ENCODE results near the gene KNCN. TPM values are rescaled to one million over a fixed set of nuclear protein-coding genes. Genes with fewer than 3 reads are reported as not detected.

KNCN gene
- total RNA-seq, 5 donors from 2014 or later (not counting 1 experiment from before 2014, with no cell fraction given) = 0.14 TPM; not detected in 4

DNA sequence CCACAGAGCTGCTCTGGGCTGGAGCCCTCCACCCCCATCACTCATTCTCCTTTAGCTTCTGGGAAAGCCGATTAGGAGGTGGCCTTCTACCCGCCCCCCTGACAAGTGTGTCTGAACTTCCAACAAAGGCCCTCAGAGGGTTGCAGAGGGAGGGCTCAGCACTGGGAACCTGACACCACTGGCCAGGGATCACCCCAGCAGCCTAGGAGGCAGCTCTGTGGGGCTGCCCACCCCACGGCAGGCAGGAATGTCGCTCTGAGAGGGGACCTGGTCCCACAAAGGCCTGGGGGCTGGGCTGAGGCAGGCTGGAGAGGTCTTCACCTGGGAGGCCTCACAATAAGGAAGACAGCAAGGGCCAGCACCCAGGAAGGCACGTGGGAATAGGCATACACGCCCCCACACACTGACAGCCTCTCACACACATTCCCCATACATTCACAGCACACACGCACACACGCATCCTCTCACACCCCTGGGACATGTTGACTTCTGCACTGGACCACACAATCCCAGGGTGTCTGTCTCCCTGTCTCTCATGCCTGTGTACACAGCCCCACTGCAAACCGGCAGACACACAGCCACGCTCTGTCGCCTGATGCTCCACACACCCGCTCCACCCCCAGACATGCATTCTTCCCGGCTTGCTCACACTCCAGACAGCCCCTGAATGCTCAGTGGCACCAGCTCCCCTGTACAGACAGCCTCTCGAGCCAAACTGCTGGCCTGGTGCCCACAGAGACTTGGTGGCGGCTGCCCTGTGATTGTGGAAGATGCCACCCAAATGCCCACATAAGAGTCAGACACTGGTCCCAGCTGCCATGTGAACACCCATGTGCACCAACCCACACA, 31.2 kb downstream of the KNCN start:
- H3K27ac Mint-ChIP-seq = no peak overlapping the region
- H3K4me3 ChIP-seq (ENCODE audit: control insufficient read depth in 1 of 2, extremely low read depth in 1 of 2, low read length in 1 of 2) = no peak overlapping the region
- peaks cover 7 to 61% of the 10 kb centered on the region in 2 experiments for H3K27me3 ChIP-seq (replicated peaks in 1 of 2; ENCODE audit: control insufficient read depth in 2 of 2, extremely low read depth in 1 of 2, insufficient read depth in 2 of 2, low read length in 1 of 2)
- ATAC-seq (replicated peaks in 1 of 4) (no peak), DNase-seq (no peak)
- H3K27ac ChIP-seq (ENCODE audit: low read length) = no peak overlapping the region
- H3K4me3 Mint-ChIP-seq = no peak overlapping the region
- no peaks in the 10 kb centered on the region for H3K36me3 ChIP-seq (ENCODE audit: control insufficient read depth in 2 of 2, extremely low read depth in 1 of 2, insufficient read depth in 1 of 2, low read length in 1 of 2)
- no peaks in the 10 kb centered on the region for H3K9me3 ChIP-seq
- H3K4me1 Mint-ChIP-seq = peaks cover 7 to 9% (median 7%) of the 10 kb centered on the region in 3 donors
- no peaks in the 10 kb centered on the region for H3K9me3 Mint-ChIP-seq
- H3K27me3 Mint-ChIP-seq = peaks cover 37 to 42% of the 10 kb centered on the region in 2 donors
- 87% methylated on average over 14 of the region's 15 CpGs for WGBS (ENCODE audit: insufficient coverage)
- CTCF ChIA-PET = no interaction called here
- peaks cover 0 to 10% of the 10 kb centered on the region in 2 experiments for H3K4me1 ChIP-seq (ENCODE audit: control insufficient read depth in 1 of 2, extremely low read depth in 1 of 2, insufficient read depth in 2 of 2, low read length in 2 of 2)
- no peaks in the 10 kb centered on the region for H3K36me3 Mint-ChIP-seq
- POLR2A ChIA-PET = no interaction called here

DNA sequence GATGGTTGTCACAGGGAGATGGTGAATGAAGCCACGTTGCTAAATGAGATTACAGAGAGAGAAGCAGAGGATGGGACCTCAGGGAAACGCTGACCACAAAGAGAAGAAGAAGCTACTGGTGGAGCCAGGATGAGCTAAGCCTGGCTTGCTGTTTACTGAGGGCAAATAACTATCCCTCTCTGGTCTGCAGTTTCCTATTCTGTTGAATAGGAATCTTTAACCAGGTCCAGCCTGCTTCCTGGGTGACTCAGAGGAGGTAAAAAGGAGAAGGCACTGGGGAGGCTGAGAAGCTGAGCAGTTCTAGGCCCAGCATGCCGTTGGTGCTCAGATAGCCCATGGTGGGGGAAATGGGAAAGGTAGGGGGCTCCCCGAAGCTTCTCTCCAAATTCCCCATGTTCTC, 32.2 kb downstream of the KNCN start:
- H3K4me1 Mint-ChIP-seq = peaks cover 7 to 9% (median 7%) of the 10 kb centered on the region in 3 donors
- no peak overlapping the region for H3K4me3 ChIP-seq (ENCODE audit: control insufficient read depth in 1 of 2, extremely low read depth in 1 of 2, low read length in 1 of 2)
- H3K27me3 Mint-ChIP-seq = peaks cover 35 to 40% of the 10 kb centered on the region in 2 donors
- POLR2A ChIA-PET = no interaction called here
- no peaks in the 10 kb centered on the region for H3K36me3 ChIP-seq (ENCODE audit: control insufficient read depth in 2 of 2, extremely low read depth in 1 of 2, insufficient read depth in 1 of 2, low read length in 1 of 2)
- H3K27ac ChIP-seq (ENCODE audit: low read length) = no peak overlapping the region
- H3K36me3 Mint-ChIP-seq = no peaks in the 10 kb centered on the region
- no peak overlapping the region for H3K27ac Mint-ChIP-seq
- H3K9me3 ChIP-seq = no peaks in the 10 kb centered on the region
- 47% methylated on average over 2 of the region's 4 CpGs for WGBS (ENCODE audit: insufficient coverage)
- no peak for DNase-seq
- ATAC-seq (replicated peaks in 1 of 4) = no peak
- H3K4me1 ChIP-seq (ENCODE audit: control insufficient read depth in 1 of 2, extremely low read depth in 1 of 2, insufficient read depth in 2 of 2, low read length in 2 of 2) = peaks cover 0 to 10% of the 10 kb centered on the region in 2 experiments
- no peak overlapping the region for H3K4me3 Mint-ChIP-seq
- CTCF ChIA-PET = no interaction called here
- H3K27me3 ChIP-seq (replicated peaks in 1 of 2; ENCODE audit: control insufficient read depth in 2 of 2, extremely low read depth in 1 of 2, insufficient read depth in 2 of 2, low read length in 1 of 2) = peaks cover 5 to 56% of the 10 kb centered on the region in 2 experiments
- H3K9me3 Mint-ChIP-seq = no peaks in the 10 kb centered on the region

DNA sequence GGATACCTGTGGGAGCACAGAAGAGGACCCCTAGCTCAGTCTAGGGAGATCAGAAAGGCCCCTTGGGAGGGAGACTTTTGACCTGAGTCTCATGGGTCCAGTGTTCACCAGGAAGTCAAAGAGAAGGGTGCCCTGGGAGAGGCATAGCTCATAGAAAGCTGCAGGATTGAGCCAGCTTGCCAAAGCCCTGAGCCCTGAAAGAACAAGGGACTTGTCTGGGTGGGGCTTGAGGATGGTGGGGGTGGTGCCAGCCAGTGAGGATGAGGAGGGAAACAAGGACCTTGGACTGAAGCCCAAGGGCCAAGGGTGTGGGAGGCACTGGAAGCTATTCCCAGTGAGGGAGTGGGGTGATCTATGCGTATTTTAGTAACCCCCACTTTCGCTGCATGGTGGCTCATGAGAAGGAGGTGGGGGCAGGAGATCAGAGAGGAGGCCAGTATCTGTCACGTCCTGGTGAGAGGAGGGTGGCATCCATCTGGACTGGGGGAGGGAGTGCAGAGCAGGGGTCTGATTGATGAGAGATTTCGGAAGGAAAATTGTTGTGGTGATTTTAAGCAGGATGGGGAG, 33.4 kb downstream of the KNCN start:
- H3K36me3 Mint-ChIP-seq = no peaks in the 10 kb centered on the region
- ATAC-seq (replicated peaks in 1 of 4) = no peak
- no peak for DNase-seq
- H3K4me1 Mint-ChIP-seq = peaks cover 7 to 9% (median 7%) of the 10 kb centered on the region in 3 donors
- no peaks in the 10 kb centered on the region for H3K9me3 Mint-ChIP-seq
- H3K4me1 ChIP-seq (ENCODE audit: control insufficient read depth in 1 of 2, extremely low read depth in 1 of 2, insufficient read depth in 2 of 2, low read length in 2 of 2) = peaks cover 0 to 10% of the 10 kb centered on the region in 2 experiments
- no peak overlapping the region for H3K27ac Mint-ChIP-seq
- H3K4me3 Mint-ChIP-seq = no peak overlapping the region
- H3K9me3 ChIP-seq = no peaks in the 10 kb centered on the region
- H3K27ac ChIP-seq (ENCODE audit: low read length) = no peak overlapping the region
- WGBS (ENCODE audit: insufficient coverage) = 79% methylated on average over 4 of the region's 4 CpGs
- H3K36me3 ChIP-seq (ENCODE audit: control insufficient read depth in 2 of 2, extremely low read depth in 1 of 2, insufficient read depth in 1 of 2, low read length in 1 of 2) = no peaks in the 10 kb centered on the region
- H3K4me3 ChIP-seq (ENCODE audit: control insufficient read depth in 1 of 2, extremely low read depth in 1 of 2, low read length in 1 of 2) = no peak overlapping the region
- CTCF ChIA-PET = no interaction called here
- H3K27me3 Mint-ChIP-seq = peaks cover 40 to 45% of the 10 kb centered on the region in 2 donors
- POLR2A ChIA-PET = no interaction called here
- peaks cover 6 to 56% of the 10 kb centered on the region in 2 experiments for H3K27me3 ChIP-seq (replicated peaks in 1 of 2; ENCODE audit: control insufficient read depth in 2 of 2, extremely low read depth in 1 of 2, insufficient read depth in 2 of 2, low read length in 1 of 2)

- CTCF ChIA-PET = no interaction called here
- H3K4me1 Mint-ChIP-seq = peaks cover 3 to 9% (median 6%) of the 10 kb centered on the region in 3 donors
- Histone ChIP-seq H3K27ac (ENCODE audit: low read length) (no peak overlapping the region), H3K4me3 (ENCODE audit: control insufficient read depth in 1 of 2, extremely low read depth in 1 of 2, low read length in 1 of 2) (no peak overlapping the region), H3K4me1 (ENCODE audit: control insufficient read depth in 1 of 2, extremely low read depth in 1 of 2, insufficient read depth in 2 of 2, low read length in 2 of 2) (peaks cover 0 to 5% of the 10 kb centered on the region in 2 experiments), H3K9me3 (no peaks in the 10 kb centered on the region), H3K27me3 (replicated peaks in 1 of 2; ENCODE audit: control insufficient read depth in 2 of 2, extremely low read depth in 1 of 2, insufficient read depth in 2 of 2, low read length in 1 of 2) (peaks cover 3 to 52% of the 10 kb centered on the region in 2 experiments), H3K36me3 (ENCODE audit: control insufficient read depth in 2 of 2, extremely low read depth in 1 of 2, insufficient read depth in 1 of 2, low read length in 1 of 2) (no peaks in the 10 kb centered on the region)
- no peaks in the 10 kb centered on the region for H3K36me3 Mint-ChIP-seq
- POLR2A ChIA-PET = no interaction called here
- H3K9me3 Mint-ChIP-seq = no peaks in the 10 kb centered on the region
- DNase-seq (no peak), ATAC-seq (replicated peaks in 1 of 4) (no peak)
- no peak overlapping the region for H3K27ac Mint-ChIP-seq
- WGBS (ENCODE audit: insufficient coverage) = 27% methylated on average over 5 of the region's 10 CpGs
- no peak overlapping the region for H3K4me3 Mint-ChIP-seq
- peaks cover 48 to 54% of the 10 kb centered on the region in 2 donors for H3K27me3 Mint-ChIP-seq
These were observed 34.3 kb downstream of the KNCN start for GRCh38 chr1:46517010-46517600.

GRCh38 chr1:46516200-46516950, 35.1 kb downstream of the KNCN start:
- peaks cover 0 to 9% (median 4%) of the 10 kb centered on the region in 3 donors for H3K4me1 Mint-ChIP-seq
- Histone ChIP-seq H3K9me3 (no peaks in the 10 kb centered on the region), H3K4me3 (ENCODE audit: control insufficient read depth in 1 of 2, extremely low read depth in 1 of 2, low read length in 1 of 2) (no peak overlapping the region), H3K27me3 (replicated peaks in 1 of 2; ENCODE audit: control insufficient read depth in 2 of 2, extremely low read depth in 1 of 2, insufficient read depth in 2 of 2, low read length in 1 of 2) (peaks cover 3 to 59% of the 10 kb centered on the region in 2 experiments), H3K27ac (ENCODE audit: low read length) (no peak overlapping the region), H3K4me1 (ENCODE audit: control insufficient read depth in 1 of 2, extremely low read depth in 1 of 2, insufficient read depth in 2 of 2, low read length in 2 of 2) (peaks cover 0 to 5% of the 10 kb centered on the region in 2 experiments), H3K36me3 (ENCODE audit: control insufficient read depth in 2 of 2, extremely low read depth in 1 of 2, insufficient read depth in 1 of 2, low read length in 1 of 2) (no peaks in the 10 kb centered on the region)
- CTCF ChIA-PET = no interaction called here
- WGBS (ENCODE audit: insufficient coverage) = 73% methylated on average over 12 of the region's 12 CpGs
- no peaks in the 10 kb centered on the region for H3K9me3 Mint-ChIP-seq
- DNase-seq (no peak), ATAC-seq (replicated peaks in 1 of 4) (no peak)
- POLR2A ChIA-PET = no interaction called here
- peaks cover 47 to 55% of the 10 kb centered on the region in 2 donors for H3K27me3 Mint-ChIP-seq
- H3K27ac Mint-ChIP-seq = no peak overlapping the region
- no peak overlapping the region for H3K4me3 Mint-ChIP-seq
- no peaks in the 10 kb centered on the region for H3K36me3 Mint-ChIP-seq

DNA sequence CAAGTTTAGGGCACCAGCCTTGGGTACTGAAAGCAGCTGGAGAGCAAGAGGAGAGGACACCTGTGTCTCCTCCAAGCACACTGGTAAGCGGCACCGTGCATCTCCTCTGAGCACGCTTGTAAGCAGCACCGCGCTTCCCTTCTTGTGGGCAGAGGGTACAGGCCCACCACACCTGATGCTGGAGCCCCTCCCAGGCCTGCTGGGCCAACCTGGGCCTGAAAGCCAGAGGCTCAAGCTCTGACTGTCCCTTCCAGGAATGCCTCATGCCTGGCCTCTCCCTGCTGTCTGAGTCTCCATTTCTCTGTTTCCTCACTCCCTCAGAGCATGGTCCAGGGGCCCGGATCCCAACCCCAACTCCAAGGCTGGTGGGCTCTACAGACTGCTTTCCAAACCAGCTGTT, 35.9 kb downstream of the KNCN start:
- ATAC-seq (replicated peaks in 1 of 4) (no peak), DNase-seq (no peak)
- H3K4me3 ChIP-seq (ENCODE audit: control insufficient read depth in 1 of 2, extremely low read depth in 1 of 2, low read length in 1 of 2) = no peak overlapping the region
- no peaks in the 10 kb centered on the region for H3K36me3 Mint-ChIP-seq
- peaks cover 0 to 9% (median 4%) of the 10 kb centered on the region in 3 donors for H3K4me1 Mint-ChIP-seq
- peaks cover 3 to 59% of the 10 kb centered on the region in 2 experiments for H3K27me3 ChIP-seq (replicated peaks in 1 of 2; ENCODE audit: control insufficient read depth in 2 of 2, extremely low read depth in 1 of 2, insufficient read depth in 2 of 2, low read length in 1 of 2)
- peaks cover 46 to 53% of the 10 kb centered on the region in 2 donors for H3K27me3 Mint-ChIP-seq
- POLR2A ChIA-PET = no interaction called here
- H3K9me3 ChIP-seq = no peaks in the 10 kb centered on the region
- no peak overlapping the region for H3K27ac Mint-ChIP-seq
- no peaks in the 10 kb centered on the region for H3K9me3 Mint-ChIP-seq
- H3K4me3 Mint-ChIP-seq = no peak overlapping the region
- CTCF ChIA-PET = no interaction called here
- no peaks in the 10 kb centered on the region for H3K36me3 ChIP-seq (ENCODE audit: control insufficient read depth in 2 of 2, extremely low read depth in 1 of 2, insufficient read depth in 1 of 2, low read length in 1 of 2)
- no peak overlapping the region for H3K27ac ChIP-seq (ENCODE audit: low read length)
- H3K4me1 ChIP-seq (ENCODE audit: control insufficient read depth in 1 of 2, extremely low read depth in 1 of 2, insufficient read depth in 2 of 2, low read length in 2 of 2) = peaks cover 0 to 5% of the 10 kb centered on the region in 2 experiments
- 77% methylated on average over 5 of the region's 6 CpGs for WGBS (ENCODE audit: insufficient coverage)

Measured in T-cell (primary cell).